Astrocyte of the cerebellum (primary cell): Measurements from ENCODE around the gene RFC2.

ENCODE experiments used
- DNase-seq: peaks from one replicate; pipeline ENCODE4 v3.0.0-alpha.2; 2011; ENCODE audit warnings: low read depth
- H3K4me3 ChIP-seq: 2 replicates; pipeline ENCODE4 v1.5.1; 2011; ENCODE audit warnings: mild to moderate bottlenecking, low read depth, low read length, moderate library complexity
- in situ Hi-C: cut with HindIII; loops from 2 replicates; pipeline ENCODE4 v1.10.0; 2017; ENCODE audit warnings: low sequenced_read_pairs
- TF ChIP-seq, protein P1 (sequence below): IDR thresholded peaks from 2 replicates; pipeline ENCODE4 v1.5.1; 2012; ENCODE audit warnings: low read length, low read depth, moderate library complexity, mild to moderate bottlenecking; ENCODE audit errors: missing control alignments

The RFC2 gene

GRCh38 chr7:74254129-74254857, at the start of gene RFC2:
RFC2 (minus strand) TSS chr7:74254399; CDS start chr7:74254383, 16 bp downstream.
- in situ Hi-C loops: no loop called here

GRCh38 chr7:74302745-74303221, 48.6 kb upstream of the RFC2 start:
- no peak for DNase-seq
- in situ Hi-C loops: no loop called here
- TF ChIP-seq, protein P1, sequence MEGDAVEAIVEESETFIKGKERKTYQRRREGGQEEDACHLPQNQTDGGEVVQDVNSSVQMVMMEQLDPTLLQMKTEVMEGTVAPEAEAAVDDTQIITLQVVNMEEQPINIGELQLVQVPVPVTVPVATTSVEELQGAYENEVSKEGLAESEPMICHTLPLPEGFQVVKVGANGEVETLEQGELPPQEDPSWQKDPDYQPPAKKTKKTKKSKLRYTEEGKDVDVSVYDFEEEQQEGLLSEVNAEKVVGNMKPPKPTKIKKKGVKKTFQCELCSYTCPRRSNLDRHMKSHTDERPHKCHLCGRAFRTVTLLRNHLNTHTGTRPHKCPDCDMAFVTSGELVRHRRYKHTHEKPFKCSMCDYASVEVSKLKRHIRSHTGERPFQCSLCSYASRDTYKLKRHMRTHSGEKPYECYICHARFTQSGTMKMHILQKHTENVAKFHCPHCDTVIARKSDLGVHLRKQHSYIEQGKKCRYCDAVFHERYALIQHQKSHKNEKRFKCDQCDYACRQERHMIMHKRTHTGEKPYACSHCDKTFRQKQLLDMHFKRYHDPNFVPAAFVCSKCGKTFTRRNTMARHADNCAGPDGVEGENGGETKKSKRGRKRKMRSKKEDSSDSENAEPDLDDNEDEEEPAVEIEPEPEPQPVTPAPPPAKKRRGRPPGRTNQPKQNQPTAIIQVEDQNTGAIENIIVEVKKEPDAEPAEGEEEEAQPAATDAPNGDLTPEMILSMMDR: no peak
- no peak overlapping the region for H3K4me3 ChIP-seq

More at GRCh38 chr7:74254129-74254857, at the start of gene RFC2:
- H3K4me3 ChIP-seq: peak within 1 kb of the TSS; percentile 94
- TF ChIP-seq, protein P1: peak; percentile 16
- DNase-seq: peak; percentile 89

DNA sequence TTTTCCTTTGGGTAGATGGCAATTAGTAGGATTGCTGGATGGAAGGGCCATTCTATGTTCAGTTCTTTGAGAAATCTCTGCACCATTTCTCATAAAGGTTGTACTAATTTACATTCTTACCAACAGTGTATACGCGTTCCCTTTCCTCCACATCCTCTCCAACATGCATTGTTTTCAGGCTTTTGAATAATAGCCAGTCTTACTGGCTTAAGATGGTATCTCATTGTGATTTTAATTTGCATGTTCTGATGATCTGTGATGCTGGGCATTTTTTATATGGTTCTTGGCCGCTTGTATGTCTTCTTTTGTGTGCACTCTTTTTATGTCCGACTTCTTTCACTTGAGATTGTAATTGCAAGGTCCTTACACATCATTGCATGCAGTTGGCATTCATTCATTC, 46.7 kb upstream of the RFC2 start:
- TF ChIP-seq, protein P1: no peak
- in situ Hi-C loops: no loop called here
- H3K4me3 ChIP-seq: no peak overlapping the region
- no peak for DNase-seq

DNA sequence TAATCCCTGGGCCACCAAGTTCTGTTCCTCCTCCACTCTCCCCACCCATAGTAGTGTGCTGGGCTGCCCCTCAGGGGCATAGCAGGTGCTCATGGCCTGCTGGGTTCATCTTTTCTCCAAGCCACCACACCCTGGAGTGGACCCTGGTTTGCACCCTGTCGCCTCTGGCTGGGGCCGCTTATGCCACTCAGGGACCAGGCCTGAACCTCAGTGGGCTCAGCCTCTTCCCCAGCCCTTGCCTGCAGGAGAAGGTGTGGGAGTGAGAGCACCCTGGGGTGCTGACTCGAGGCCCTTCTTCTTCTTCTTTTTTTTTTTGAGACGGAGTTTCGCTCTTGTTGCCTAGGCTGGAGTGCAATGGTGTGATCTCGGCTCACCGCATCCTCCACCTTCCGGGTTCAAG, 45.2 kb upstream of the RFC2 start:
- TF ChIP-seq, protein P1: no peak
- H3K4me3 ChIP-seq: no peak overlapping the region
- no peak for DNase-seq
- in situ Hi-C loops: no loop called here

GRCh38 chr7:74297516-74298233, 43.5 kb upstream of the RFC2 start:
- TF ChIP-seq, protein P1: no peak
- in situ Hi-C loops: no loop called here
- no peak for DNase-seq

DNA sequence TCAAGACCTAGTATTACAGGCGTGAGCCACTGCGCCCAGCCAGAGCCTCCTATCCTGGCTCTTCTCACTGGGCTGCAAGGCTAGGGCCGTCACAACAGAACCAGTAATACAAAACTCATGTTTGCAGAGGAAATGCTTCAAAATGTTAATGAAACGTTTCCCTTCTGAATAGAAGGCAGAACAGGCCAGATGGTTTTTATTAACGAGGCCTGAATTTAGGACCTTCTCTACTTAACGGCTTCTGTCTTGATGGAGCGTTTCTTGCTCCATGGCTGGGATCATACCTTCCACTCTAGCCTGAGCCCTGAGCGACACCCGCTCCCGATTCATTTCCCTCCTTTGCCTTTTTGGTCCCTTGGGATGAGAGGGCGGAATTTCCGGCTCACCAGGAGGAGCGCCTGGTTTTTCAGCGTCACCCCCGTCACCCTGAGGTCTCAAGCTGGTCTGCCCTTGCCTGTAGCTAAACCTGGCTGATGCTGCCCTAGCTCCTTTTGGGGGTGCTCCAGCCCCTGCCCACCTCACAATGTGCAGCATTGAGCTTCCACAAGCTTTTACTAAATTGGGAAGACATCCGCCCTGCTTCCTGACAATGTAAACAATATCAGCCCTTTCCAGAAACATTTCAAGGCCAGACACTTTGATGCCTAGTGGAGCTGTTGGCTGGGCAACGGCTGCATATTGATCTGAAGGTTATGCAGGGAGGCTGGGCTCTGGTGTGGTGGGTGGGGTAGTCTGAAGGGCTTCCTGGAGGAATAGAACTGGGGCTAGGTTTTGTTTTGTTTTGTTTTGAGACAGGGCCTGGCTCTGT, 40.2 kb upstream of the RFC2 start:
- TF ChIP-seq, protein P1: no peak
- H3K4me3 ChIP-seq: no peak overlapping the region
- in situ Hi-C loops: no loop called here
- DNase-seq: no peak

More at GRCh38 chr7:74297516-74298233, 43.5 kb upstream of the RFC2 start:
- no peak overlapping the region for H3K4me3 ChIP-seq
